Astrocyte of the hippocampus (primary cell): ENCODE measurements around the gene CBX1.

Experiments used
- DNase-seq: peaks from one replicate; pipeline ENCODE4 v3.0.0; 2011; ENCODE audit warnings: low read depth, low spot score

The CBX1 gene

GRCh38 chr17:48101012-48101720 lies at the start of gene CBX1:
Gene CBX1, minus strand, starts transcription at chr17:48101478. Its CDS starts 24,474 bp downstream, at chr17:48077004.
- DNase-seq, result peak; percentile 98

- no peak for DNase-seq
These were observed 49.3 kb upstream of the CBX1 start for GRCh38 chr17:48150597-48151001.

- DNase-seq, result no peak
These were observed 48.6 kb upstream of the CBX1 start for GRCh38 chr17:48149787-48150463.

GRCh38 chr17:48148854-48149786 lies 47.8 kb upstream of the CBX1 start:
- DNase-seq, result no peak

GRCh38 chr17:48148029-48148770 lies 46.9 kb upstream of the CBX1 start:
- no peak for DNase-seq

- no peak for DNase-seq
These were observed 43.9 kb upstream of the CBX1 start for GRCh38 chr17:48144976-48145798.

GRCh38 chr17:48144231-48144630 lies 43.0 kb upstream of the CBX1 start:
- no peak for DNase-seq

GRCh38 chr17:48143629-48144028 lies 42.4 kb upstream of the CBX1 start:
- no peak for DNase-seq

- DNase-seq, result no peak
These were observed 38.7 kb upstream of the CBX1 start for GRCh38 chr17:48139944-48140343.

- no peak for DNase-seq
These were observed 36.4 kb upstream of the CBX1 start for GRCh38 chr17:48137656-48138055.

GRCh38 chr17:48134912-48135480 lies 33.7 kb upstream of the CBX1 start:
- no peak for DNase-seq

GRCh38 chr17:48132385-48132784 lies 31.1 kb upstream of the CBX1 start:
- no peak for DNase-seq

GRCh38 chr17:48131216-48131824 lies 30.0 kb upstream of the CBX1 start:
- peak; percentile 82 for DNase-seq

GRCh38 chr17:48129981-48130380 lies 28.7 kb upstream of the CBX1 start:
- DNase-seq, result no peak

- no peak for DNase-seq
These were observed 27.1 kb upstream of the CBX1 start for GRCh38 chr17:48128400-48128799.

GRCh38 chr17:48127371-48128051 lies 26.2 kb upstream of the CBX1 start:
- DNase-seq, result peak; percentile 55

- DNase-seq, result no peak
These were observed 25.2 kb upstream of the CBX1 start for GRCh38 chr17:48126532-48126850.

- DNase-seq, result no peak
These were observed 24.7 kb upstream of the CBX1 start for GRCh38 chr17:48125829-48126531.
